HEK293 (cell line): ENCODE measurements around the gene DDIT4.

Experiments
- CTCF ChIA-PET: fragments of 350-600 bp; formaldehyde crosslinking; extraction: SDS; loops from one replicate; lab custom pipeline; 2021; ENCODE audit warnings: antibody characterized with exemption; lab: Yijun Ruan, JAX
- POLR2A ChIA-PET: fragments of 300-600 bp; formaldehyde crosslinking; extraction: SDS; loops from one replicate; lab custom pipeline; 2020; ENCODE audit warnings: antibody characterized with exemption, inconsistent platforms; lab: Yijun Ruan, JAX
- H3K27ac ChIP-seq: fragments of 200-500 bp; sonication (Bioruptor generic); 2 replicates; pipeline ENCODE4 v1.5.1; 2014; ENCODE audit warnings: low read depth, low read length, control low read depth, inconsistent platforms; ENCODE audit errors: extremely low read depth
- H3K36me3 ChIP-seq, 2 experiments: fragments of 200-500 bp in 1 of 2; sonication (Bioruptor generic) in 1 of 2; 1 replicate in 1 of 2; 2 replicates in 1 of 2; pipeline ENCODE4 v1.5.1; 2014 to 2017; ENCODE audit warnings: inconsistent platforms in 2 of 2, low read length in 2 of 2; ENCODE audit not compliant: control insufficient read depth in 2 of 2, insufficient read depth in 1 of 2
- H3K4me1 ChIP-seq: fragments of 200-500 bp; sonication (Bioruptor generic); 2 replicates; pipeline ENCODE4 v1.5.1; 2014; ENCODE audit warnings: mild to moderate bottlenecking, low read length, inconsistent platforms; ENCODE audit not compliant: control insufficient read depth, insufficient read depth
- H3K4me3 ChIP-seq: 2 replicates; pipeline ENCODE4 v1.5.1; 2011; ENCODE audit warnings: low read depth, mild to moderate bottlenecking, control low read depth, low read length, moderate library complexity
- H3K9me3 ChIP-seq: fragments of 200-500 bp; sonication (Bioruptor generic); 2 replicates; pipeline ENCODE4 v1.5.1; 2014; ENCODE audit warnings: low read depth, low read length, inconsistent platforms; ENCODE audit not compliant: control insufficient read depth, insufficient read depth
- PRDM1 ChIP-seq: fragments of 450-650 bp; formaldehyde crosslinking; IDR thresholded peaks from 2 replicates; pipeline ENCODE4; 2016; ENCODE audit warnings: missing biosample characterization, missing genetic modification characterization
- RBAK ChIP-seq: fragments of 450-650 bp; formaldehyde crosslinking; IDR thresholded peaks from 2 replicates; pipeline ENCODE4 v1.5.1; 2016; ENCODE audit warnings: missing biosample characterization, missing genetic modification characterization
- SP2 ChIP-seq: fragments of 450-650 bp; formaldehyde crosslinking; IDR thresholded peaks from 2 replicates; pipeline ENCODE4 v1.5.1; 2016; ENCODE audit warnings: missing biosample characterization, missing genetic modification characterization
- TRIM28 ChIP-seq: IDR thresholded peaks from 2 replicates; pipeline ENCODE4 v1.6.1; 2011; ENCODE audit warnings: low read length, control low read depth, borderline replicate concordance
- ZNF112 ChIP-seq: fragments of 450-650 bp; formaldehyde crosslinking; IDR thresholded peaks from 2 replicates; pipeline ENCODE4 v1.5.0; 2017; ENCODE audit warnings: missing biosample characterization, missing genetic modification characterization
- ZNF16 ChIP-seq: fragments of 450-650 bp; formaldehyde crosslinking; IDR thresholded peaks from 2 replicates; pipeline ENCODE4 v1.5.1; 2016; ENCODE audit warnings: low read depth, missing biosample characterization, missing genetic modification characterization
- ZNF184 ChIP-seq: fragments of 450-650 bp; IDR thresholded peaks from 2 replicates; pipeline ENCODE4 v1.5.1; 2018; ENCODE audit warnings: missing biosample characterization, mild to moderate bottlenecking, missing genetic modification characterization
- ZNF311 ChIP-seq: fragments of 450-650 bp; formaldehyde crosslinking; IDR thresholded peaks from 2 replicates; pipeline ENCODE4 v1.5.1; 2017; ENCODE audit warnings: missing biosample characterization, missing genetic modification characterization, borderline replicate concordance
- ZNF335 ChIP-seq: fragments of 450-650 bp; formaldehyde crosslinking; conservative IDR thresholded peaks from 2 replicates; pipeline ENCODE4 v1.5.1; 2016; ENCODE audit warnings: missing biosample characterization, missing genetic modification characterization
- ZNF341 ChIP-seq: fragments of 450-650 bp; formaldehyde crosslinking; IDR thresholded peaks from 2 replicates; pipeline ENCODE4; 2016; ENCODE audit warnings: low read depth, missing biosample characterization, missing genetic modification characterization
- ZNF37A ChIP-seq: fragments of 450-650 bp; IDR thresholded peaks from 2 replicates; pipeline ENCODE4 v1.5.1; 2018; ENCODE audit warnings: missing biosample characterization, missing genetic modification characterization
- ZNF529 ChIP-seq: fragments of 450-650 bp; formaldehyde crosslinking; IDR thresholded peaks from 2 replicates; pipeline ENCODE4 v1.5.1; 2017; ENCODE audit warnings: missing genetic modification characterization, missing biosample characterization; ENCODE audit not compliant: insufficient replicate concordance
- ZNF549 ChIP-seq: fragments of 450-650 bp; IDR thresholded peaks from 2 replicates; pipeline ENCODE4 v1.5.1; 2018; ENCODE audit warnings: missing biosample characterization, missing genetic modification characterization, mild to moderate bottlenecking, inconsistent platforms, moderate library complexity
- ZNF571 ChIP-seq: fragments of 450-650 bp; formaldehyde crosslinking; IDR thresholded peaks from 2 replicates; pipeline ENCODE4 v1.5.0; 2017; ENCODE audit warnings: missing biosample characterization, missing genetic modification characterization
- ZNF610 ChIP-seq: fragments of 450-650 bp; formaldehyde crosslinking; IDR thresholded peaks from 2 replicates; pipeline ENCODE4 v1.5.1; 2016; ENCODE audit warnings: missing biosample characterization, missing genetic modification characterization, borderline replicate concordance
- ZNF629 ChIP-seq: fragments of 450-650 bp; formaldehyde crosslinking; IDR thresholded peaks from 2 replicates; pipeline ENCODE4 v1.5.1; 2017; ENCODE audit warnings: missing biosample characterization, missing genetic modification characterization
- ZNF664 ChIP-seq: fragments of 450-650 bp; formaldehyde crosslinking; IDR thresholded peaks from 2 replicates; pipeline ENCODE4 v1.5.1; 2016; ENCODE audit warnings: missing biosample characterization, missing genetic modification characterization
- ZNF701 ChIP-seq: fragments of 450-650 bp; formaldehyde crosslinking; IDR thresholded peaks from 2 replicates; pipeline ENCODE4 v1.5.1; 2016; ENCODE audit warnings: missing biosample characterization, missing genetic modification characterization
- ZNF777 ChIP-seq: fragments of 450-650 bp; formaldehyde crosslinking; IDR thresholded peaks from 2 replicates; pipeline ENCODE4 v1.5.1; 2017; ENCODE audit warnings: missing biosample characterization, missing genetic modification characterization, borderline replicate concordance
- ZNF843 ChIP-seq: fragments of 450-650 bp; formaldehyde crosslinking; IDR thresholded peaks from 2 replicates; pipeline ENCODE4 v1.5.1; 2016; ENCODE audit warnings: missing biosample characterization, missing genetic modification characterization
- ZSCAN16 ChIP-seq: fragments of 450-650 bp; formaldehyde crosslinking; IDR thresholded peaks from 2 replicates; pipeline ENCODE4 v1.5.1; 2016; ENCODE audit warnings: missing biosample characterization, missing genetic modification characterization
- TF ChIP-seq, protein P1 (sequence below): fragments of 450-650 bp; IDR thresholded peaks from 2 replicates; pipeline ENCODE4 v1.5.1; 2018; ENCODE audit warnings: missing biosample characterization, missing genetic modification characterization
- TF ChIP-seq, protein P2 (sequence below): fragments of 450-650 bp; formaldehyde crosslinking; IDR thresholded peaks from 2 replicates; pipeline ENCODE4 v1.5.1; 2016; ENCODE audit warnings: missing biosample characterization, missing genetic modification characterization
- TF ChIP-seq, protein P3 (sequence below): fragments of 450-650 bp; formaldehyde crosslinking; IDR thresholded peaks from 2 replicates; pipeline ENCODE4 v1.5.1; 2016; ENCODE audit warnings: missing biosample characterization, missing genetic modification characterization
- TF ChIP-seq, protein P4 (sequence below): fragments of 450-650 bp; formaldehyde crosslinking; IDR thresholded peaks from 2 replicates; pipeline ENCODE4 v1.5.1; 2016; ENCODE audit warnings: missing biosample characterization, missing genetic modification characterization

Gene DDIT4

DNA sequence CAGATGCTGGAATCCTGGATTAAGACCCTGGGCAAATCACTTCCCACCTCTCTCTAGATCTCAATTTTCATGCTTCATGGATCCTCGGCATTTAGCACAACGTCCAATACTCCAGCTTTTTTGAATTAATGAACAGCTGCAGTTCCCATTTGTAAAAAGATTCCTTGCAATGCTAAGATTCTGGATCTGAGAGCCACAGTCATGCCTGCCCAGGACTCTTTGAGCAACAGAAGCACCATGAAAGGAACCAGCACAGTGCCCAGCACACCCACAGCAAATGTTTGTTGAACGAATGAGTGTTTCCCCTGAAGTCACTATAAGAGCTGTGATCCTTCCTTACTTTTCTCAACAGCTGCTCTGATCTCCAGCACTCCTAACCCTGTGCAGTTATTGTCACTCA is 20.8 kb upstream of the DDIT4 start:
- Histone ChIP-seq H3K4me1 (peaks cover 13% of the 10 kb centered on the region), H3K36me3 (no peaks in the 10 kb centered on the region)
- ChIA-PET CTCF (interaction anchor here (0.6 to 2.4 kb wide), 5 partner anchors 8 to 436 kb away, joined by 3 to 11 read pairs (median 6); partner anchors contain the start of gene DDIT4), POLR2A (interaction anchor here (1.4 to 1.9 kb wide), 2 partner anchors 21 to 22 kb away, joined by 4 to 5 read pairs; partner anchors contain the start of gene DDIT4)
- TF ChIP-seq TRIM28, result no peak
- TF ChIP-seq ZSCAN16 (tag by site-specific recombination), result no peak
- TF ChIP-seq, protein P1, sequence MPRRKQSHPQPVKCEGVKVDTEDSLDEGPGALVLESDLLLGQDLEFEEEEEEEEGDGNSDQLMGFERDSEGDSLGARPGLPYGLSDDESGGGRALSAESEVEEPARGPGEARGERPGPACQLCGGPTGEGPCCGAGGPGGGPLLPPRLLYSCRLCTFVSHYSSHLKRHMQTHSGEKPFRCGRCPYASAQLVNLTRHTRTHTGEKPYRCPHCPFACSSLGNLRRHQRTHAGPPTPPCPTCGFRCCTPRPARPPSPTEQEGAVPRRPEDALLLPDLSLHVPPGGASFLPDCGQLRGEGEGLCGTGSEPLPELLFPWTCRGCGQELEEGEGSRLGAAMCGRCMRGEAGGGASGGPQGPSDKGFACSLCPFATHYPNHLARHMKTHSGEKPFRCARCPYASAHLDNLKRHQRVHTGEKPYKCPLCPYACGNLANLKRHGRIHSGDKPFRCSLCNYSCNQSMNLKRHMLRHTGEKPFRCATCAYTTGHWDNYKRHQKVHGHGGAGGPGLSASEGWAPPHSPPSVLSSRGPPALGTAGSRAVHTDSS (tag by site-specific recombination), result no peak
- TF ChIP-seq PRDM1 (tag by site-specific recombination), result no peak
- no peak for TF ChIP-seq ZNF777
- TF ChIP-seq, protein P2, sequence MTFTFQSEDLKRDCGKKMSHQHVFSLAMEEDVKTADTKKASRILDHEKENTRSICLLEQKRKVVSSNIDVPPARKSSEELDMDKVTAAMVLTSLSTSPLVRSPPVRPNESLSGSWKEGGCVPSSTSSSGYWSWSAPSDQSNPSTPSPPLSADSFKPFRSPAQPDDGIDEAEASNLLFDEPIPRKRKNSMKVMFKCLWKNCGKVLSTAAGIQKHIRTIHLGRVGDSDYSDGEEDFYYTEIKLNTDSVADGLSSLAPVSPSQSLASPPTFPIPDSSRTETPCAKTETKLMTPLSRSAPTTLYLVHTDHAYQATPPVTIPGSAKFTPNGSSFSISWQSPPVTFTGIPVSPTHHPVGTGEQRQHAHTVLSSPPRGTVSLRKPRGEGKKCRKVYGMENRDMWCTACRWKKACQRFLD (tag by site-specific recombination), result no peak
- no peak for TF ChIP-seq ZNF701 (tag by site-specific recombination)
- TF ChIP-seq ZNF335, result no peak
- TF ChIP-seq ZNF664 (tag by site-specific recombination), result no peak
- no peak for TF ChIP-seq ZNF629
- no peak for TF ChIP-seq ZNF610 (tag by site-specific recombination)
- no peak for TF ChIP-seq ZNF311 (tag by site-specific recombination)
- no peak for TF ChIP-seq ZNF843
- TF ChIP-seq, all 188 proteins: peak for 0
- no peak overlapping the region for H3K27ac ChIP-seq
- no peak overlapping the region for H3K4me3 ChIP-seq
- H3K9me3 ChIP-seq, result no peaks in the 10 kb centered on the region

DNA sequence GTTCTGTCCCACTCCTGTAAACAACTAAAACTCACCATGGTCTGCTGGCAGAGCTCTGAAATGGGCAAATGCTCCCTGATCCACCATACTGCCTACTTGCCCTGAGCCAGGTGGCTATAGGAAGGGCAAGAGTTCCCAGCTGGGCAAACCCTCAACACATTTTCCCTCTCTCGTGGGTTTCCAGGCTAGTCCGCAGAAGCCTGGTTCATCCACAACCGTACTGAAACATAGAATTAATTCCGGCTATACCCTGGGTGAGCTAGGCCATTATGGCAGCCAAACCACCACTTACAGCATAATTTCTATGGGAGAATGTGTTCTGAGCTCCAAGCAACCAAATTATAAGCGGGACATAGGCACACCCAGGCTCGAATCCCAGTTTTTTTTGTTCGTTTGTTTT is 20.1 kb upstream of the DDIT4 start:
- Histone ChIP-seq H3K27ac (no peak overlapping the region), H3K9me3 (no peaks in the 10 kb centered on the region), H3K4me3 (no peak overlapping the region), H3K36me3 (no peaks in the 10 kb centered on the region), H3K4me1 (peaks cover 9% of the 10 kb centered on the region)
- CTCF ChIA-PET, result interaction anchor here (0.6 to 2.4 kb wide), 3 partner anchors 8 to 68 kb away, joined by 3 to 8 read pairs (median 3); partner anchors contain the start of gene DDIT4
- POLR2A ChIA-PET, result interaction anchor here (1.4 to 1.9 kb wide), 3 partner anchors 20 to 67 kb away, joined by 3 to 5 read pairs (median 4); partner anchors contain the start of gene DDIT4
- TF ChIP-seq SP2, result no peak
- TF ChIP-seq ZNF184 (tag by site-specific recombination), result no peak
- TF ChIP-seq RBAK (tag by site-specific recombination), result no peak
- TF ChIP-seq ZNF112, result no peak
- no peak for TF ChIP-seq ZNF549 (tag by site-specific recombination)
- TF ChIP-seq ZNF529 (tag by site-specific recombination), result no peak

DNA sequence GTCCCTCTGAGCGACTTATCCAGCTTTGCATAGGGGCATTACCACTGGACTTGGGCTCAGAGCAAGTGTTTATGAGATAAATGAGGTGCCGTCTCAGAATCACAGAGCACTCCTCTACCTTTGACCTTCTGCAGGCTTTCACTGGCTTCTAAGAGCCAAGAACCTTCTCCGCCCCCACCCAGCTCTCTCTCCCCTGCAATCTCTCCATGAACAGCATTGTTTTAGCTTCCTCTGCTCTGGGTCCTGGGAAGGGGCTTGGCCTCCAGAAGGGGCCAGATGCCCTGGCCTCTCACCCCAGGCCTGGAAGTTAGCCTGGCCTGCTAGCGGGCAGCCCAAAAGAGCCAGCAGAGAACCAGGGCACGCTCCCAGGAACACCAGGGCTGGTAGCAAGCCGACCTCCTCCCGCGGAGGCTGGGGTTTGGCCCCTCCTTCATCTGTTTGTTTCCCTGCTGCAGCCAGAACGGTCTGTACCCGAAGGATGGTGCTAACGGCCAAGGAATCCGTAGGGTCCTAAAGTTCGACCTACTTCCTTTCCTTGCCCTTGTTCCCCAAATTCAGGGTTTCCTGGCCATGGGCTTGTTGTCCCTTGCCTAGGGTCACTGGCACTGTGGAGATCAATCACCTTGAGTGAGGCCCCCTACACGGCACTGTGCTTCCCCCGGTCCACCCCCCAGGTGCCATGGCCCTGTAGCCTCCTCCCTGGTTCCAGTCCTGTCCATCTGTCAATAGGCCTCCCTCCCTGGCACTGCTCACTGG is 18.7 kb upstream of the DDIT4 start:
- Histone ChIP-seq H3K4me1 (peaks cover 17% of the 10 kb centered on the region), H3K4me3 (no peak overlapping the region), H3K27ac (peak overlapping the region; percentile 61; the same call in 1 of the 2 replicates), H3K36me3 (no peaks in the 10 kb centered on the region), H3K9me3 (no peaks in the 10 kb centered on the region)
- ChIA-PET CTCF (interaction anchor here (0.7 to 2.4 kb wide), 2 partner anchors 14 to 20 kb away, joined by 6 to 8 read pairs; partner anchors contain the start of gene DDIT4), POLR2A (interaction anchor here (0.7 to 2.8 kb wide), 7 partner anchors 10 to 705 kb away, joined by 3 to 23 read pairs (median 5); partner anchors contain the start of gene DDIT4)
- TF ChIP-seq, protein P3, sequence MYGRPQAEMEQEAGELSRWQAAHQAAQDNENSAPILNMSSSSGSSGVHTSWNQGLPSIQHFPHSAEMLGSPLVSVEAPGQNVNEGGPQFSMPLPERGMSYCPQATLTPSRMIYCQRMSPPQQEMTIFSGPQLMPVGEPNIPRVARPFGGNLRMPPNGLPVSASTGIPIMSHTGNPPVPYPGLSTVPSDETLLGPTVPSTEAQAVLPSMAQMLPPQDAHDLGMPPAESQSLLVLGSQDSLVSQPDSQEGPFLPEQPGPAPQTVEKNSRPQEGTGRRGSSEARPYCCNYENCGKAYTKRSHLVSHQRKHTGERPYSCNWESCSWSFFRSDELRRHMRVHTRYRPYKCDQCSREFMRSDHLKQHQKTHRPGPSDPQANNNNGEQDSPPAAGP (tag by site-specific recombination), result 0 out of 2 replicates have a peak, but pooled peaks have one; percentile 51
- TF ChIP-seq ZNF571 (no peak), ZNF37A (tag by site-specific recombination) (no peak), ZNF341 (tag by site-specific recombination) (peak; percentile 92), ZNF16 (tag by site-specific recombination) (no peak)
- TF ChIP-seq, protein P4, sequence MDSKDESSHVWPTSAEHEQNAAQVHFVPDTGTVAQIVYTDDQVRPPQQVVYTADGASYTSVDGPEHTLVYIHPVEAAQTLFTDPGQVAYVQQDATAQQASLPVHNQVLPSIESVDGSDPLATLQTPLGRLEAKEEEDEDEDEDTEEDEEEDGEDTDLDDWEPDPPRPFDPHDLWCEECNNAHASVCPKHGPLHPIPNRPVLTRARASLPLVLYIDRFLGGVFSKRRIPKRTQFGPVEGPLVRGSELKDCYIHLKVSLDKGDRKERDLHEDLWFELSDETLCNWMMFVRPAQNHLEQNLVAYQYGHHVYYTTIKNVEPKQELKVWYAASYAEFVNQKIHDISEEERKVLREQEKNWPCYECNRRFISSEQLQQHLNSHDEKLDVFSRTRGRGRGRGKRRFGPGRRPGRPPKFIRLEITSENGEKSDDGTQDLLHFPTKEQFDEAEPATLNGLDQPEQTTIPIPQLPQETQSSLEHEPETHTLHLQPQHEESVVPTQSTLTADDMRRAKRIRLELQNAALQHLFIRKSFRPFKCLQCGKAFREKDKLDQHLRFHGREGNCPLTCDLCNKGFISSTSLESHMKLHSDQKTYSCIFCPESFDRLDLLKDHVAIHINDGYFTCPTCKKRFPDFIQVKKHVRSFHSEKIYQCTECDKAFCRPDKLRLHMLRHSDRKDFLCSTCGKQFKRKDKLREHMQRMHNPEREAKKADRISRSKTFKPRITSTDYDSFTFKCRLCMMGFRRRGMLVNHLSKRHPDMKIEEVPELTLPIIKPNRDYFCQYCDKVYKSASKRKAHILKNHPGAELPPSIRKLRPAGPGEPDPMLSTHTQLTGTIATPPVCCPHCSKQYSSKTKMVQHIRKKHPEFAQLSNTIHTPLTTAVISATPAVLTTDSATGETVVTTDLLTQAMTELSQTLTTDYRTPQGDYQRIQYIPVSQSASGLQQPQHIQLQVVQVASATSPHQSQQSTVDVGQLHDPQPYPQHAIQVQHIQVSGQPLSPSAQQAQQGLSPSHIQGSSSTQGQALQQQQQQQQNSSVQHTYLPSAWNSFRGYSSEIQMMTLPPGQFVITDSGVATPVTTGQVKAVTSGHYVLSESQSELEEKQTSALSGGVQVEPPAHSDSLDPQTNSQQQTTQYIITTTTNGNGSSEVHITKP, result peak; percentile 90
